Measurements from ENCODE around the gene IER5. TPM values are rescaled to one million over a fixed set of nuclear protein-coding genes. Genes with fewer than 3 reads are reported as not detected.

IER5 gene
- total and polyA plus RNA-seq, 9 of the 15 experiments (the other 6 are each of a cell fraction or from before 2014, with no cell fraction given), result 2.4 to 32.1 (median 12.0) TPM

DNA sequence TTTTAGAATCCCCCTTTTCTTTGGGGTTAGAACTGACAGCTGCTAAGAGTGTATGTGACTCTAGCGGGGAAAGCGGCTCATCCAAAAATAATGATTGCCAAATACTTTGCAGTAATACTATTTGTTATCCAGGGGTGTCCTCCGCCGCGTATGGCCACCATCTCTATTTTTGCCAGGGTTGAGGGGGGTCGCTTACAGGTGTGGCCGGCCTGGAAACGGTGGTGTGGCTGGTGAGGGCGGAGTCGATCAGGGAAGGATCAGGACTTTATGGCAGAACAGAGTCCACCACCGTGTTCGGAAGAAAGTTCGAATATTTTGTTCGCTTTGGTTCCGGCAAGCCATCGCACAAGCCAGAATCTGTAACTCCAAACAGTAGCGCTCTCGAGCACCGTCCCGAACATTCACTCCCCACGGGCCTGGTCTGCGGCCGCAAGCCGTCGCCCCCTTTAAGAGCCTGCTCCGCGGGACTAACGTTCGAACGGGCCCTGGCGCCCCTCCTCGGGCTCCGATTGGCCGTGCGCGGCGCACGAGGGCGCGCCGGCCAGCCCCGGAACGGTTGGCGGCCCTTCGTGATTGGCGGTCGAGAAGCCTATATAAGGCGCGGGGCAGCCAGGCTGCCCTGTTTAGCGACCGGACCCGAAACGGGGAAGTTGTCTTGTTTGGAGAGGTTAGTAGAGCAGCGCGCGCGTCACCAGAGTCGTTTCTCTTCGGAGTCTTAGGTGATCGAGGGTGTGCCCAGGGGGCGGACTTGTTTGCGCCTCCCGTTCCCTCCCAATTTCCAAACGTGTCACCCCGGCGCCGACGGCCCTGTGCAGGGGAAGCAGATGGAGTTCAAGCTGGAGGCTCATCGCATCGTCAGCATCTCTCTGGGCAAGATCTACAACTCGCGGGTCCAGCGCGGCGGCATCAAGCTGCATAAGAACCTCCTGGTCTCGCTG is at the start of gene IER5 (continued):
- peak; percentile 83 for TF ChIP-seq NEUROD1 (IDR thresholded peaks at IDR 0.05; ENCODE audit: borderline replicate concordance, low read depth, low read length, partially characterized antibody)
- TF ChIP-seq IRF2 (CRISPR knock-in tag; IDR thresholded peaks at IDR 0.05), result no peak
- TF ChIP-seq, protein P1, sequence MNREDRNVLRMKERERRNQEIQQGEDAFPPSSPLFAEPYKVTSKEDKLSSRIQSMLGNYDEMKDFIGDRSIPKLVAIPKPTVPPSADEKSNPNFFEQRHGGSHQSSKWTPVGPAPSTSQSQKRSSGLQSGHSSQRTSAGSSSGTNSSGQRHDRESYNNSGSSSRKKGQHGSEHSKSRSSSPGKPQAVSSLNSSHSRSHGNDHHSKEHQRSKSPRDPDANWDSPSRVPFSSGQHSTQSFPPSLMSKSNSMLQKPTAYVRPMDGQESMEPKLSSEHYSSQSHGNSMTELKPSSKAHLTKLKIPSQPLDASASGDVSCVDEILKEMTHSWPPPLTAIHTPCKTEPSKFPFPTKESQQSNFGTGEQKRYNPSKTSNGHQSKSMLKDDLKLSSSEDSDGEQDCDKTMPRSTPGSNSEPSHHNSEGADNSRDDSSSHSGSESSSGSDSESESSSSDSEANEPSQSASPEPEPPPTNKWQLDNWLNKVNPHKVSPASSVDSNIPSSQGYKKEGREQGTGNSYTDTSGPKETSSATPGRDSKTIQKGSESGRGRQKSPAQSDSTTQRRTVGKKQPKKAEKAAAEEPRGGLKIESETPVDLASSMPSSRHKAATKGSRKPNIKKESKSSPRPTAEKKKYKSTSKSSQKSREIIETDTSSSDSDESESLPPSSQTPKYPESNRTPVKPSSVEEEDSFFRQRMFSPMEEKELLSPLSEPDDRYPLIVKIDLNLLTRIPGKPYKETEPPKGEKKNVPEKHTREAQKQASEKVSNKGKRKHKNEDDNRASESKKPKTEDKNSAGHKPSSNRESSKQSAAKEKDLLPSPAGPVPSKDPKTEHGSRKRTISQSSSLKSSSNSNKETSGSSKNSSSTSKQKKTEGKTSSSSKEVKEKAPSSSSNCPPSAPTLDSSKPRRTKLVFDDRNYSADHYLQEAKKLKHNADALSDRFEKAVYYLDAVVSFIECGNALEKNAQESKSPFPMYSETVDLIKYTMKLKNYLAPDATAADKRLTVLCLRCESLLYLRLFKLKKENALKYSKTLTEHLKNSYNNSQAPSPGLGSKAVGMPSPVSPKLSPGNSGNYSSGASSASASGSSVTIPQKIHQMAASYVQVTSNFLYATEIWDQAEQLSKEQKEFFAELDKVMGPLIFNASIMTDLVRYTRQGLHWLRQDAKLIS (CRISPR knock-in tag; IDR thresholded peaks at IDR 0.05), result peak; percentile 99
- TF ChIP-seq CHCHD3 (CRISPR knock-in tag; IDR thresholded peaks at IDR 0.05), result peak; percentile 81; the same call in 1 of the 2 replicates
- TF ChIP-seq MEF2A (IDR thresholded peaks at IDR 0.05; ENCODE audit: control insufficient read depth, low read depth, low read length), result no peak
- TF ChIP-seq ZNF23 (CRISPR knock-in tag; IDR thresholded peaks at IDR 0.05), result no peak
- TF ChIP-seq, protein P2, sequence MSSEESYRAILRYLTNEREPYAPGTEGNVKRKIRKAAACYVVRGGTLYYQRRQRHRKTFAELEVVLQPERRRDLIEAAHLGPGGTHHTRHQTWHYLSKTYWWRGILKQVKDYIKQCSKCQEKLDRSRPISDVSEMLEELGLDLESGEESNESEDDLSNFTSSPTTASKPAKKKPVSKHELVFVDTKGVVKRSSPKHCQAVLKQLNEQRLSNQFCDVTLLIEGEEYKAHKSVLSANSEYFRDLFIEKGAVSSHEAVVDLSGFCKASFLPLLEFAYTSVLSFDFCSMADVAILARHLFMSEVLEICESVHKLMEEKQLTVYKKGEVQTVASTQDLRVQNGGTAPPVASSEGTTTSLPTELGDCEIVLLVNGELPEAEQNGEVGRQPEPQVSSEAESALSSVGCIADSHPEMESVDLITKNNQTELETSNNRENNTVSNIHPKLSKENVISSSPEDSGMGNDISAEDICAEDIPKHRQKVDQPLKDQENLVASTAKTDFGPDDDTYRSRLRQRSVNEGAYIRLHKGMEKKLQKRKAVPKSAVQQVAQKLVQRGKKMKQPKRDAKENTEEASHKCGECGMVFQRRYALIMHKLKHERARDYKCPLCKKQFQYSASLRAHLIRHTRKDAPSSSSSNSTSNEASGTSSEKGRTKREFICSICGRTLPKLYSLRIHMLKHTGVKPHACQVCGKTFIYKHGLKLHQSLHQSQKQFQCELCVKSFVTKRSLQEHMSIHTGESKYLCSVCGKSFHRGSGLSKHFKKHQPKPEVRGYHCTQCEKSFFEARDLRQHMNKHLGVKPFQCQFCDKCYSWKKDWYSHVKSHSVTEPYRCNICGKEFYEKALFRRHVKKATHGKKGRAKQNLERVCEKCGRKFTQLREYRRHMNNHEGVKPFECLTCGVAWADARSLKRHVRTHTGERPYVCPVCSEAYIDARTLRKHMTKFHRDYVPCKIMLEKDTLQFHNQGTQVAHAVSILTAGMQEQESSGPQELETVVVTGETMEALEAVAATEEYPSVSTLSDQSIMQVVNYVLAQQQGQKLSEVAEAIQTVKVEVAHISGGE (CRISPR knock-in tag; IDR thresholded peaks at IDR 0.05), result peak in 1 of 3 experiments; percentile 52; a peak in 1 of 6 replicates
- no peak for TF ChIP-seq ZNF444 (CRISPR knock-in tag; IDR thresholded peaks at IDR 0.05)
- TF ChIP-seq RNF2 (IDR thresholded peaks at IDR 0.05), result peak; percentile 82
- TF ChIP-seq KDM5B (IDR thresholded peaks at IDR 0.05; ENCODE audit: insufficient replicate concordance, low read depth, low read length), result peak; percentile 100
- peak; percentile 78 for TF ChIP-seq BHLHE40 (IDR thresholded peaks at IDR 0.05; ENCODE audit: low read length)
- no peak; the same call in 1 of the 2 replicates for TF ChIP-seq MAFF (IDR thresholded peaks at IDR 0.05; ENCODE audit: low read length)
- peak; percentile 100 for TF ChIP-seq POLR2A (conservative IDR thresholded peaks at IDR 0.05)
- no peak for TF ChIP-seq ZNF586 (CRISPR knock-in tag; conservative IDR thresholded peaks at IDR 0.05)
- TF ChIP-seq BMI1 (IDR thresholded peaks at IDR 0.05; ENCODE audit: low read length), result no peak
- TF ChIP-seq ZNF165 (CRISPR knock-in tag; IDR thresholded peaks at IDR 0.05; ENCODE audit: borderline replicate concordance), result no peak
